Type B pancreatic cell (in vitro differentiated cells): ENCODE data around the gene ADPRHL1. TPM values are rescaled to one million over a fixed set of nuclear protein-coding genes. Genes with fewer than 3 reads are reported as not detected.

Source experiments
- DNase-seq: peaks from one replicate; pipeline ENCODE4 v3.0.0; 2021; ENCODE audit warnings: mixed read lengths; ENCODE audit not compliant: unreplicated experiment; ENCODE audit errors: extremely low spot score
- H3K27ac Mint-ChIP-seq: 2 replicates; pipeline ENCODE4 v1.8.0; 2021; ENCODE audit warnings: mild to moderate bottlenecking, mixed read lengths
- H3K27me3 Mint-ChIP-seq: 2 replicates; pipeline ENCODE4 v1.8.0; 2021; ENCODE audit warnings: mixed read lengths
- H3K36me3 Mint-ChIP-seq: 2 replicates; pipeline ENCODE4 v1.8.0; 2021; ENCODE audit warnings: mixed read lengths
- H3K4me1 Mint-ChIP-seq: one replicate; pipeline ENCODE4 v1.8.0; 2021; ENCODE audit warnings: mixed read lengths; ENCODE audit not compliant: unreplicated experiment
- H3K4me3 Mint-ChIP-seq: 2 replicates; pipeline ENCODE4 v1.8.0; 2021; ENCODE audit warnings: mild to moderate bottlenecking, mixed read lengths
- H3K9me3 Mint-ChIP-seq: 2 replicates; pipeline ENCODE4 v1.8.0; 2021; ENCODE audit warnings: mixed read lengths
- total RNA-seq: library from RNA; stranded (reverse); gene quantifications from 2 replicates; pipeline ENCODE4 v1.2.1, GENCODE V29; 2021; ENCODE audit warnings: low replicate concordance
- TF ChIP-seq, protein P1 (sequence below): fragments of 200-600 bp; sonication (generic); conservative IDR thresholded peaks from 2 replicates; pipeline ENCODE4 v1.5.0; 2021; ENCODE audit warnings: antibody characterized with exemption, mild to moderate bottlenecking

ADPRHL1 gene
- total RNA-seq, 1 donor from 2014 or later = 4.1 TPM

DNA sequence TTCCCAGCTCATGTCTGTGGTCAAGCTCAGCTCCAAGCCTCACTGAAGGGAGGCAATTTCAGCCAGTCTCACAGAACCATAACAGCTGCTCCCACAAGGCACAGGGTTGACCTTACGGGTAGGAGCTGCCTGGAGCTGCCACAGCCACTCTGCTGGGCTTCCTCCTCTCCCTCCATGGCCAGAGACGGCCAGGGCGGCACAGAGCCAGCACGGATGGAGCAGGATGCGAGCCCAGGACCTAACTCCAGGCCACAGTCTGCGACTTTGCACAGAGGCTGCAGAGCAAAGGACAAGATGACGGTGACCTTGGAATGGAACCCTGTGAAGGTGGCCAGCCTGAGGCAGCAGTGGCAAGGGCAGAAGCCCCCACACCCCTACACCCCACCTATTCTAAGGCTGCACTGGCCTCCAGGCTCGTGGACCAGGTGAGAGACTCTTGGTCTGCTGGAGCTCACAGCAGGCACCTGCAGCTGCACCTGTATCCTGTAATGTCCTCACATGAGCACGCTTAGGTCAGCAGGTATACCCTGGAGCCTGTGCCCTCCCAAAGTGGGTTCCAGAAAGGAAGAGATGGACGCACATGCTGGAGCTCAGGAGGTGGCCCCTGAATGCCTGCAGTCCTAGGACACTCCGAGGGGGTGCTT lies 29.6 kb downstream of the ADPRHL1 start:
- Mint-ChIP-seq H3K4me1 (peaks cover 10% of the 10 kb centered on the region), H3K9me3 (no peaks in the 10 kb centered on the region), H3K27me3 (no peaks in the 10 kb centered on the region), H3K36me3 (peaks cover 5% of the 10 kb centered on the region), H3K4me3 (no peak overlapping the region), H3K27ac (no peak overlapping the region)
- DNase-seq = no peak
- TF ChIP-seq, protein P1, sequence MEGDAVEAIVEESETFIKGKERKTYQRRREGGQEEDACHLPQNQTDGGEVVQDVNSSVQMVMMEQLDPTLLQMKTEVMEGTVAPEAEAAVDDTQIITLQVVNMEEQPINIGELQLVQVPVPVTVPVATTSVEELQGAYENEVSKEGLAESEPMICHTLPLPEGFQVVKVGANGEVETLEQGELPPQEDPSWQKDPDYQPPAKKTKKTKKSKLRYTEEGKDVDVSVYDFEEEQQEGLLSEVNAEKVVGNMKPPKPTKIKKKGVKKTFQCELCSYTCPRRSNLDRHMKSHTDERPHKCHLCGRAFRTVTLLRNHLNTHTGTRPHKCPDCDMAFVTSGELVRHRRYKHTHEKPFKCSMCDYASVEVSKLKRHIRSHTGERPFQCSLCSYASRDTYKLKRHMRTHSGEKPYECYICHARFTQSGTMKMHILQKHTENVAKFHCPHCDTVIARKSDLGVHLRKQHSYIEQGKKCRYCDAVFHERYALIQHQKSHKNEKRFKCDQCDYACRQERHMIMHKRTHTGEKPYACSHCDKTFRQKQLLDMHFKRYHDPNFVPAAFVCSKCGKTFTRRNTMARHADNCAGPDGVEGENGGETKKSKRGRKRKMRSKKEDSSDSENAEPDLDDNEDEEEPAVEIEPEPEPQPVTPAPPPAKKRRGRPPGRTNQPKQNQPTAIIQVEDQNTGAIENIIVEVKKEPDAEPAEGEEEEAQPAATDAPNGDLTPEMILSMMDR = no peak

DNA sequence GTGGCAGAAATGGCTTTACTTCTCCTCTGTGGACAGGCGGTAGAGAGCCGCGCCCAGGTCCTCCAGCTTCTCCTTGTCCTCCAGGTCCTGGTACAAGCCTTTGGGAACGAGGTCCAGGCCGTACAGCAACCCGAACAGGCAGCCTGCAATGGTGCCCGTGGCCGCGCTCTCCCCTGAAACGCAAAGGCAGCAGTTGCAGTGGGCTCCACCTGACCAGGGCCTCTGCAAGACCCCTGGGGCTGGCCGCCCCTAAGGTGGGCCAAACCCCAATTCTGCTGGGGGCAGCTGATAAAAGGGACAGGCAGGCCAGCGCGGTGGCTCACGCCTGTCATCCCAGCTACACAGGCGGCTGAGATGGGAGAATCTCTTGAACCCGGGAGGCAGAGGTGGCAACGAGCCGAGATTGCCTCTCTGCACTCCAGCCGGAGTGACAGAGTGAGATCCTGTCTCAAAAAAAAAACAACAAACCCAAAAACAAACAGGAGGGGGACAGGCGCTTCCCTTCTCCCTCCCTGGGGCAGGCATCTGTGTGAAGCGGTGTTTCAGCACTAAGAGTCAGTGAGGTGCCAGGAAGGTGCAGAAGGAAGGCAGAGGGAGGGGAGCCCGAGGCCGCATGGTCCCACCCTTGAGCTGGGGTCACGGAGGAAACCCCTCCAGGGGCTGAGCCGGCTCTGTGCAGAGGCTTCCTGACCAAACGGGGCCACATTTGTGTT lies 30.3 kb downstream of the ADPRHL1 start:
- no peak for DNase-seq
- peaks cover 10% of the 10 kb centered on the region for H3K4me1 Mint-ChIP-seq
- H3K27ac Mint-ChIP-seq = no peak overlapping the region
- H3K36me3 Mint-ChIP-seq = peaks cover 5% of the 10 kb centered on the region
- no peaks in the 10 kb centered on the region for H3K9me3 Mint-ChIP-seq
- H3K27me3 Mint-ChIP-seq = no peaks in the 10 kb centered on the region
- H3K4me3 Mint-ChIP-seq = no peak overlapping the region
- TF ChIP-seq, protein P1 = no peak

DNA sequence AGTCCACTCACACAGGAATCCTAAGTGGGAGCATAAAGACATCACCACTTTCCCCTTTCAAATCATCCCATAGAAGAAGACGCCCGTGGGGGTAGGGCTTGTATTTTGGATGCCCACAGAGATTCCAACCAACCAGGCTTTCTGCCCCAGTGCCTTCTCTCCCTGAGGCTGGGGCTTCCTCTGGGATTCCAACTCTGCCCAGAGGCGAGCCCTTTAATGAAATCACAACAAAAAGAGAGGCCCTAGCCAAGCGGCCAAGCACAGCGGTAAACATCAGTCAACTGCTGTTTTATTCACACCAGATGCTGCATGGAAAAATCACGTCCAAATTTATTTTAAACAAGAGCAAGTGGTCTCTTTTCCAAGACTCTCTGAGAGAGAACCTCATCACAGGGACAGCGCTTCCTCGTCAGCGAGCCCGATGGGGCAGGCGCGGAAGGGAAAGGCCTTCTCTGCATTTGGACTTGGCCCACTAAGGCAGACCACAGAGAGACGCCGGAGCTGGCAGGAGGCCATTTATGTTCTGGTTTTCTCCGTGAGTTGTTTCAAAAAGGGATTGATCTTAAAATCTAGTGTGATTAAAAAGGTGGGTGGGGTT lies 31.5 kb downstream of the ADPRHL1 start:
- peaks cover 5% of the 10 kb centered on the region for H3K36me3 Mint-ChIP-seq
- peaks cover 10% of the 10 kb centered on the region for H3K4me1 Mint-ChIP-seq
- no peak overlapping the region for H3K4me3 Mint-ChIP-seq
- TF ChIP-seq, protein P1 = no peak
- H3K27ac Mint-ChIP-seq = peak overlapping the region; percentile 55
- H3K9me3 Mint-ChIP-seq = no peaks in the 10 kb centered on the region
- DNase-seq = no peak
- H3K27me3 Mint-ChIP-seq = peaks cover 2% of the 10 kb centered on the region

DNA sequence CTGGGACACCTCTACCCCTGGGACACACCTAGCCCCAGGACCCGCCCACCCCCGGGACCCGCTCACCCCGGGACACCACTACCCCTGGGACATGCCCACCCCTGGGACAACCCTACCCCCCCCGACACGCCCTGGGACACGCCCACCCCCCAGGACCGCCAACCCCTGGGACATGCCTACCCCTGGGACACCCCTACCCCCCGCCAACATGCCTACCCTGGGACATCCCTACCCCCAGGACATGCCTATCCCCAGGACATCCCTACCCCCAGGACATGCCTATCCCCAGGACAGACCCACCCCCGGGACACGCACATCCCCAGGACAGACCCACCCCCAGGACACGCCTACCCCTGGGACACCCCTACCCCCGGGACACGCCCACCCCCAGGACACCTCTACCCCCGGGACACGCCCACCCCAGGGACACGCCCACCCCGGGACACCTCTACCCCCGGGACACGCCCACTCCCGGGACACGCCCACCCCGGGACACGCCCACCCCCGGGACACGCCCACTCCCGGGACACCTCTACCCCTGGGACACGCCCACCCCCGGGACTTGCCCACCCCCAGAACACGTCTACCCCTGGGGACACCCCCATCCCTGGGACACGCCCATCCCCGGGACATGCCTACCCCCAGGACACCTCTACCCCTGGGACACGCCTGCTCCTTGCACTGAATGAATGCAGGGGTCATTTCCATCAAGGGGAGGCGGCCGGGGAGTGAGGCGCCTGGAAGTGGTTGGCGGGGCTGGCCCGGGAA lies 32.3 kb downstream of the ADPRHL1 start:
- Mint-ChIP-seq H3K4me3 (no peak overlapping the region), H3K27me3 (peaks cover 4% of the 10 kb centered on the region), H3K27ac (no peak overlapping the region), H3K4me1 (peaks cover 10% of the 10 kb centered on the region), H3K9me3 (no peaks in the 10 kb centered on the region), H3K36me3 (peaks cover 5% of the 10 kb centered on the region)
- DNase-seq = no peak
- TF ChIP-seq, protein P1 = no peak

DNA sequence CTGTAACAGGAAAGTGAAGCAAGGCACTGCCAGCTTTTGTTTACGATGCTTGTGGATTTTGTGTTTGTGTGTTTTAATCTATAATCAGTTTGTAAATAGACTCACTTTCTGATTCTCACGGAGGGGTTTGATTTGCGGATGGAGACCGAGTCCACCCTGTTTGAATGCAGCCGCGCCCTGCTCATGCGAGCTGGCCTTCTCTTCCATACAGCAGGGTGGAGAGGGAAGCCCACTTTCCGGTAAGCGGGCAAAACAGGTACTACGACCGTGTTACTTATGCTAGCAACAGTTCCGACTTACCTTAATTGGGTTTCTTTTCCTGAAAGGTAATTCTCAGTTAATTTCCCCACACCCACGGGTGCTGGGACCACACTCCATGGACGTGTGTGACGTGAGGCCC lies 33.1 kb downstream of the ADPRHL1 start:
- Mint-ChIP-seq H3K27me3 (peaks cover 4% of the 10 kb centered on the region), H3K27ac (no peak overlapping the region), H3K36me3 (peaks cover 5% of the 10 kb centered on the region), H3K4me1 (peaks cover 10% of the 10 kb centered on the region), H3K4me3 (no peak overlapping the region), H3K9me3 (no peaks in the 10 kb centered on the region)
- TF ChIP-seq, protein P1 = no peak
- DNase-seq = no peak
